Neural cell (in vitro differentiated cells): ENCODE results near the gene POLR2J3.
"Not testable (repeated sequence)": the region's sequence is repeated elsewhere in the genome, so short reads cannot be mapped to it uniquely, and the experiment has no call there.

Experiments
- CTCF ChIP-seq: fragments of 450-650 bp; IDR thresholded peaks from 2 replicates; pipeline ENCODE4 v1.5.1; 2014; ENCODE audit warnings: antibody characterized with exemption, mild to moderate bottlenecking, moderate library complexity; ENCODE audit not compliant: poor library complexity, severe bottlenecking
- MXI1 ChIP-seq: fragments of 450-650 bp; conservative IDR thresholded peaks from 2 replicates; pipeline ENCODE4 v1.6.1; 2014; ENCODE audit warnings: antibody characterized with exemption, mild to moderate bottlenecking; ENCODE audit not compliant: poor library complexity, severe bottlenecking
- POLR2AphosphoS5 ChIP-seq: IDR thresholded peaks from 2 replicates; pipeline ENCODE4 v1.6.1; 2012
- TAF1 ChIP-seq: IDR thresholded peaks from 2 replicates; pipeline ENCODE4 v1.6.1; 2012; ENCODE audit warnings: low read depth

DNA sequence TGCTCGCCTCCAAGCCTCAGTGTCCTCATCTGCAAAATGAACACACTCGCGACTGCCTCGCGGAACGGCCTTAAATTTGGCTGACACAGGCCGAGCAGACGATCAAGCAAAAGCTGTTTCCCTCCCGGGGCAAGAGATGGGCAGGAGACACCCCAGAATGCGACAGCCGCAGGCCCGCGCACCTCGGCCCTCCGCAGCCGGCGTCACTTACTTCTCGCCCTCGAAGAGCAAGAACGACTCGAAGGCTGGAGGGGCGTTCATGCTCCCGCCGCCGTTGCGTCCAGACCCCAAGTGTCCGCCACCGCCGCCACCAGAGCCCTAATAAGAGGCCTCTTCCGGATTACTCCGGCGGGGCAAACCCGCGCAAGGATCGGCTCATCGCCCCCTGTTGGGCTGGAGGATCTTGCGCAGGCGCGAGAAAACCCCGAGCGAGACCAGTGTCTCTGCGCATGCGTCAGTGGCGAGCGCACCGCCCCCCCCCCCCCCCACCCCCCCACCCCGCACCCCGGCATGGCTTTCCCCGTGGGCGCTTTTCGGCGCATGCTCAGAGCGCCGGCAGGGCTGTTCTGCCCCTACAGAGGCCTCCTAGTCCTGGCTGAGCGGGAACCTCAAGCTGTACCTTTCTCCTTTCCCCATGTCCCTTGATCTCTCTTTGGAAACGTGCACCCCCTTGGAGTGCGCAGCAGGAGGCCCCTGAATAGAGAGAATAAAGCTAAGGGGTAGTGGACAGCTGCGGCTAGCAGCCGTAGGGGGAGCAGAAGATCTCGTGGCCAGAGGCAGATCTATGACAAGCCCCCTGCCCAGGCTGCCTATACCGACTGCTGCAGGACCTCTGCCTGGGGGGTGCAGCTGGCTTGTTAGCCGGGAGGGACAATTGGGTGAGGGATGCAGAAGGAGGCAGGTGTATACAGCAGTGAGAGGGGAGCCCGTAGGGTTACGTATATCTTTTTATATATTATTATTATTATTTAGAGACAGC is at the start of gene POLR2J3:
- TF ChIP-seq CTCF, MXI1: not testable (repeated sequence)
- TF ChIP-seq POLR2AphosphoS5 (peak; percentile 53), TAF1 (peak; percentile 47)
